LNCAP (cell line): ENCODE results near the gene NRL.

Experiments used
- TF ChIP-seq, protein P1 (sequence below): fragments of 450-650 bp; IDR thresholded peaks from 2 replicates; pipeline ENCODE4 v1.5.1; 2017; ENCODE audit warnings: mild to moderate bottlenecking

The NRL gene

DNA sequence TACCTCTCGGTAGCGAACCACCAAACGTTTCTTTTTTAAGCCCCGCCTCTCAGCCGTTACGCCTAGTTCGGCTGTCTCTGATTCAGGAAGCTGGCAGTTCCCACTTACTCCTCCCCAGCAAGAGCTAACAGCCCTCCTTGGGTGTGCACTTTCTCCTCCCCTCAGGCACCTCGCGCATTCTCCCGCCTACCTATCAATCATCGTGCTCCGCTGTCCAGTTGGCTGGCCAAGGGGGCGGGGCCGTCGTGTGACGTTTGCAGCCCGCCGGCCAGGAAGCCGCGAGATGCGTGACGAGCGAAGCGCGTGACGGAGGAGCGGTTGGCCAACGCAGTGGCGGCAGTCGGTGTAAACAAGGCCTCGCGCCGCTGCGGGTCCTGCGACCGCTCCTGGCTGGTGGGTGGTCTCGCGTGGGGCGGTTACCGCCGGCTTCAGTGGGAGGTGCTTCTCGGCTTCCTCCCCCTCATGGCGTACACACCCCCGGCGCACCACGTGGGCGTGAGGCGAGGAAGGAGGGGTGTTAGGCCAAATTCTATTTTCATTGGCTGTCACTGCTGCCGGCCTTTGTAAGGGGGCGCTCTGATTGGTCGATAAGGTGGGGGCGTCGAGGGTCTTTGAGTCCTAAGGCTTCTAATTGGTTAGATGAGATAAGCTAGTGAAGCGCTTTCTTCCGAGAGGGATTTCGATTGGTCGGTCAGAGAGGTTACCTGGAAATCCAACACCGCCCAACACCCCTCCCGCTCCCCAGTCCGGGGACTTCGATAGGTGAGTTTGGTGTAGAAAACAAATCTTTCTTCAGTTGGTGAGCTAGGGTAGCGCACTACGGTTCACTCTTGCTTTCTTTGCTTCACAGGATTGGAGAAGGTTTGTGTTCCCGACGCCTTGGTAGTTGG lies at the start of gene NRL, which contains the start of gene DCAF11:
Gene NRL (minus strand): TSS at position 418 of the 890 bp plus-strand sequence. CDS start 32,101 bp downstream, outside the sequence.
Gene DCAF11 (plus strand): TSS at position 246 of the 890 bp plus-strand sequence. CDS start 818 bp downstream, outside the sequence.
- TF ChIP-seq, protein P1, sequence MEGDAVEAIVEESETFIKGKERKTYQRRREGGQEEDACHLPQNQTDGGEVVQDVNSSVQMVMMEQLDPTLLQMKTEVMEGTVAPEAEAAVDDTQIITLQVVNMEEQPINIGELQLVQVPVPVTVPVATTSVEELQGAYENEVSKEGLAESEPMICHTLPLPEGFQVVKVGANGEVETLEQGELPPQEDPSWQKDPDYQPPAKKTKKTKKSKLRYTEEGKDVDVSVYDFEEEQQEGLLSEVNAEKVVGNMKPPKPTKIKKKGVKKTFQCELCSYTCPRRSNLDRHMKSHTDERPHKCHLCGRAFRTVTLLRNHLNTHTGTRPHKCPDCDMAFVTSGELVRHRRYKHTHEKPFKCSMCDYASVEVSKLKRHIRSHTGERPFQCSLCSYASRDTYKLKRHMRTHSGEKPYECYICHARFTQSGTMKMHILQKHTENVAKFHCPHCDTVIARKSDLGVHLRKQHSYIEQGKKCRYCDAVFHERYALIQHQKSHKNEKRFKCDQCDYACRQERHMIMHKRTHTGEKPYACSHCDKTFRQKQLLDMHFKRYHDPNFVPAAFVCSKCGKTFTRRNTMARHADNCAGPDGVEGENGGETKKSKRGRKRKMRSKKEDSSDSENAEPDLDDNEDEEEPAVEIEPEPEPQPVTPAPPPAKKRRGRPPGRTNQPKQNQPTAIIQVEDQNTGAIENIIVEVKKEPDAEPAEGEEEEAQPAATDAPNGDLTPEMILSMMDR, result no peak

DNA sequence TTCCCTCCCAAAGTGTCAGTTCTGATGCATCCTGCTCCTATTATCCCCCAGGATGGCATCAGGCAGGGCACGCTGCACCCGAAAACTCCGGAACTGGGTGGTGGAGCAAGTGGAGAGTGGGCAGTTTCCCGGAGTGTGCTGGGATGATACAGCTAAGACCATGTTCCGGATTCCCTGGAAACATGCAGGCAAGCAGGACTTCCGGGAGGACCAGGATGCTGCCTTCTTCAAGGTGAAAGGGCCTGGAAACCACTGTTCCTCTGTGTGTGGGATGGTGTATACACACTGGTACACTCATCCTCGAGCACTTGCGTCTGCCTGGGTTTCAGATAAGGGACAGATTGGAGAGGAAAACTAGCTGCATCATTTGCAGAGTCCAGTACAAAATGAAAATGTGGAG lies 47.3 kb upstream of the NRL start:
- TF ChIP-seq, protein P1, result no peak

DNA sequence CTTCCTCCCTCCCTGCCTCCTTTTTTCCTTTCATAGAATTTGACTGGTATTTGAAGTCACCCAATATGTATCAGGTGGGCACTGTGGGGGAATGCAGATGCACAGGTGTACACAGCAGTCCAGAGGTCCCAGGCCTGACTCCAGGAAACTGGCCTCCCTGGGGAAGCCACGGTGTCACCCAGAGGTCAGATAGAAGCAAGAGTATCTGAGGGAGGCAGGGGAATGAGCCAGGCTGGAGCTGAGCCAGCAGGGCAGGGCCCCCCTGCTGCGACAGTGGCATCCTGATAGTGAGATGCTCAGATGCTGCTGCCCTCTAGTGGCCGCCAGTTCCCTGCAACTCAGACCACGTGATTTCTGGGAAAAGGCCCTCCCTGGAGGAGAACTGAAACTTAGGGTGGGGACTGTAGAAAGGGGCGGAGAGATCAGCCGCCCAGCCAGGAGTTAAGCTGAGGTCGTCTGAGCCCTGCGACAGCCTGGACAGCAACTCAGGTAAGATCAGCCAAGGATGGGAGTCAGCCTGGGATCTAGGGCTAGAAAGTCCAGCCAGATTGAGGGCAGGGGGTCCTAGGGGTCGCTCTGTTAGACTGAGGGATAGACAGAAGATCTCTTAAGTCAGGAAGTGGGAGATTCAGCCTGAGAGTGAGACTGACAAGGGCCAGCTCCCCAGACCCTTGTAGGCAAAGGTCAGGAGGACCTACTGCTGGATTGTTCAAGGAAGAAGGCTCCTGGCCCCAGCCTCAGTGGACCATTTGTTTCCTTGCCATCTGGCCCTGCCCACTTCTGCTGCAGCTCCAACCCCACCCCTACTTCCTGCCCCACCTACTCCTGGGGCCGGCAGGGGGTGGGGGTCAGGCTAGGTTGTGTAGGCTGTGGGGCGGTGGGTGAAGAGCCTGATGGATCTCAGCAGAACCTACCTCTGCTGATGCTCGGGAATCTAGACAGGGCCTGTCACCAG lies 46.4 kb upstream of the NRL start, which contains the start of gene IRF9:
Gene IRF9 (plus strand): TSS at position 416 of the 955 bp plus-strand sequence. CDS start 880 bp downstream, outside the sequence.
- TF ChIP-seq, protein P1, result peak; percentile 97

DNA sequence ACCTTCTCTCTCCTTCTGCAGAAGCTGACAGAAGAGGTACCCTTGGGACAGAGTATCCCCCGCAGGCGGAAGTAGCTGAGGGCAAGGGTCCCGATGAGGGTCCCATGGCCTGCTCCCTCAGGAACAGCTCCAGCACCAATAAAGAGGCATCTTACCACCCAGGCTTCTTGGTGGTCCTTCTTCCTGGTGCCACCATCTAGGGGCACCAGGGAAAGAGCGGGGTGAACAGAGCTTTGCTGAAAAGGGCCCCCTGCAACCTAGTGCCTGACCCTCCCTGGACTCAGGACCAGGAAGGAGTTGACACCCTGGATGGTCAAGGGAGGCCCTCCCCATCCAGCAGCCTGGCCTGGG lies 45.7 kb upstream of the NRL start:
- TF ChIP-seq, protein P1, result no peak

DNA sequence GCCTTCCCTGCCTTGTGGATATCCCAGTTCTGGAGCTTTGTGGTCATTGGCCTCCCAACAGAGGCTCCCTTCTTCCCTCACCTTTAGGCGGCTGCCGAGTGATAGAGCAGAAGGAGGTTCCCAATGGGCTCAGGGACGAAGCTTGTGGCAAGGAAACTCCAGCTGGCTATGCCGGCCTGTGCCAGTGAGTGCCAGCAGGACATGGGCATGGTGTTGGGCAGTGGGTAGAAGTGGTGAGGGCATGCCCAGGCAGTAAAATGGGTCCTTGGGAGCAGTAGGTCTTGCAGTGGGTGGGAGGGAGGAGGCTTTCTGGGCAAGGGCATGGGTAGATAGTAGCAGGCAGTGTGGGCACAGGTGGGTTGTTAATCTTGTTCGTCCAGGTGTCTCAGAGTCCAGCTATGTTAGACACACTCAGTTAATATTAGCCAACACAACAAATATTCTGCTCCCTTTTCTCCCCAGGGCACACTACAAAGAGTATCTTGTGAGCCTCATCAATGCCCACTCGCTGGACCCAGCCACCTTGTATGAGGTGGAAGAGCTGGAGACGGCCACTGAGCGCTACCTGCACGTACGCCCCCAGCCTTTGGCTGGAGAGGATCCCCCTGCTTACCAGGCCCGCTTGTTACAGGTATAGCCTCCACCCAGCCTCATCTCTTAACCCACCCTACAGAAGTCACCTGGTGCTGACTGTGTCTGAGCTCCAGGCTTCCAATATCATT lies 45.2 kb upstream of the NRL start:
- TF ChIP-seq, protein P1, result no peak

- TF ChIP-seq, protein P1, result no peak
Observed at GRCh38 chr14:24157331-24157730, 42.6 kb upstream of the NRL start.

DNA sequence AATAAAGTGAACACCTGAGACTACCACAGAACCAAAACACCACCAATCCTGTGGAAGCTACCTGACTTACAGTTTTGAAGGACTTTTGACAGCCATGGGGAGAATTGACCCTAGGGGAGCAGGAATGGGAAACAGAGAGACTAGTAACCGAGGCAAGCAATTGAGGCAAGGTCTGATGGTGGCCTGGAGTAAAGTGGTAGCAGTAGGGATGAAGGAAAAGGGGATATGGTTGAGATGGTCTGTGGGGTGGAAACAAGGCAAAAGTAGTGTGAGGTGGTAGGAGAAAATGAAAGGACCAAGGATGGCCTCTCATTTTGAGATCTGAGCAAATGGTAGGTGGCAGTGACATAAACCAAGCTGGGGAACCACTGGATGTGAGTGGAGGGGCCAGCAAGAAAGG lies 42.1 kb upstream of the NRL start:
- TF ChIP-seq, protein P1, result no peak
